ENCODE measurements around the gene ERBB2. TPM values are rescaled to one million over a fixed set of nuclear protein-coding genes. Genes with fewer than 3 reads are reported as not detected.
A peak's percentile ranks its signal among the peaks of the same experiment; 100 is the strongest.

ERBB2 gene
- total and polyA plus RNA-seq, 2 of the 13 experiments (the other 11 are each of a cell fraction or from before 2014, with no cell fraction given), result 57.7 to 64.1 TPM

DNA sequence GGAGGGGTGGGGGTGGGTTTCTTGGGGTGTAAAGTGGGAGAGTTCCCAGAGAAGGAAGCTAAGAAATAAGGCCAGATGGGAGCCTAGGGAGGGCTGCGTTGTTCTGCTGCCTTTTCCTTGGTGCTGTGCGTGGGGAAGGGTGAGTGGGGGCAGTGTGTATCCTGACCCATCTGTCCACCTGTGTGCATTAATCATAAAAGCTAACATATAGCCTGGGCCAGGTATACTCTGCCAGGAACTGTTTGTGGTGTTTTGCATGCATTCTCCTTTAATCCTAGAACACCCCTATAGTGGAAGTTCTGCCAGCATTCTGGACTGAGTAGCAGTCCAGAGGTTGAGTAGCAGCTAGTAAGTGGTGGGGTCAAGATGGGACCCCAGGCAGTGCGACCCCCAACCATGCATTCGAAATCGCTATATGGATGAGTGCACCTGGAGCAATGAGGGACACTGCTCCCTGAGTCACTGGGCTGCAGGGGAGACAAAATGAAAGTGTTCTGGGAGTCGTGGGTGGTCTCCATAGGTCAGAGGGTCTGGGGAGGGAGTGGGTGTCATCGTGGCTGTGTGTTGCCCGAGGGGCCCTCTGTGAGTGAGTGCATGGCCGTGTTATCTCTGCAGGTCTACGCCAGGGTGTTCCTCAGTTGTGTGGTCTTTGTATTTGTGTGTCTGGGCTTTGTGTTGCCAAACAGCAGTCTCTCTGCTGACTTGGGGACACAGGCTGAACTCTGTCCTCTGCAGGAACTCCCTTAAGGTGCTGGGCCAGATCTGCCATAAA is 1.3 kb downstream of the ERBB2 start (continued):
- TF ChIP-seq, protein P1, sequence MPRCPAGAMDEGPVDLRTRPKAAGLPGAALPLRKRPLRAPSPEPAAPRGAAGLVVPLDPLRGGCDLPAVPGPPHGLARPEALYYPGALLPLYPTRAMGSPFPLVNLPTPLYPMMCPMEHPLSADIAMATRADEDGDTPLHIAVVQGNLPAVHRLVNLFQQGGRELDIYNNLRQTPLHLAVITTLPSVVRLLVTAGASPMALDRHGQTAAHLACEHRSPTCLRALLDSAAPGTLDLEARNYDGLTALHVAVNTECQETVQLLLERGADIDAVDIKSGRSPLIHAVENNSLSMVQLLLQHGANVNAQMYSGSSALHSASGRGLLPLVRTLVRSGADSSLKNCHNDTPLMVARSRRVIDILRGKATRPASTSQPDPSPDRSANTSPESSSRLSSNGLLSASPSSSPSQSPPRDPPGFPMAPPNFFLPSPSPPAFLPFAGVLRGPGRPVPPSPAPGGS (CRISPR knock-in tag; IDR thresholded peaks at IDR 0.05), result no peak
- TF ChIP-seq ZNF235 (CRISPR knock-in tag; IDR thresholded peaks at IDR 0.05; ENCODE audit: borderline replicate concordance) (0 out of 2 replicates have a peak, but pooled peaks have one; percentile 47), ZNF430 (CRISPR knock-in tag; IDR thresholded peaks at IDR 0.05) (0 out of 2 replicates have a peak, but pooled peaks have one; percentile 39), ZNF274 (CRISPR knock-in tag; IDR thresholded peaks at IDR 0.05) (peak; percentile 25; the same call in 1 of the 2 replicates), FOXA1 (IDR thresholded peaks at IDR 0.05) (no peak), FOXA1 (CRISPR knock-in tag; IDR thresholded peaks at IDR 0.05) (0 out of 2 replicates have a peak, but pooled peaks have one; percentile 21), GABPB1 (CRISPR knock-in tag; IDR thresholded peaks at IDR 0.05) (0 out of 2 replicates have a peak, but pooled peaks have one; percentile 14), GATAD1 (CRISPR knock-in tag; IDR thresholded peaks at IDR 0.05) (0 out of 2 replicates have a peak, but pooled peaks have one; percentile 15), NCOA1 (CRISPR knock-in tag; IDR thresholded peaks at IDR 0.05) (no peak), ZNF766 (CRISPR knock-in tag; IDR thresholded peaks at IDR 0.05; ENCODE audit: borderline replicate concordance) (no peak), ZBTB20 (CRISPR knock-in tag; IDR thresholded peaks at IDR 0.05; ENCODE audit: borderline replicate concordance, low read depth) (0 out of 2 replicates have a peak, but pooled peaks have one; percentile 34), ZBTB7A (CRISPR knock-in tag; IDR thresholded peaks at IDR 0.05) (peak; percentile 50; the same call in 1 of the 2 replicates), GATA4 (IDR thresholded peaks at IDR 0.05; ENCODE audit: borderline replicate concordance, low read depth) (no peak), ZNF776 (CRISPR knock-in tag; IDR thresholded peaks at IDR 0.05) (0 out of 2 replicates have a peak, but pooled peaks have one; percentile 36), ZNF724P (CRISPR knock-in tag; IDR thresholded peaks at IDR 0.05; ENCODE audit: borderline replicate concordance) (no peak), ZBTB38 (CRISPR knock-in tag; IDR thresholded peaks at IDR 0.05) (peak; percentile 43; the same call in 1 of the 2 replicates)
- TF ChIP-seq, protein P2, sequence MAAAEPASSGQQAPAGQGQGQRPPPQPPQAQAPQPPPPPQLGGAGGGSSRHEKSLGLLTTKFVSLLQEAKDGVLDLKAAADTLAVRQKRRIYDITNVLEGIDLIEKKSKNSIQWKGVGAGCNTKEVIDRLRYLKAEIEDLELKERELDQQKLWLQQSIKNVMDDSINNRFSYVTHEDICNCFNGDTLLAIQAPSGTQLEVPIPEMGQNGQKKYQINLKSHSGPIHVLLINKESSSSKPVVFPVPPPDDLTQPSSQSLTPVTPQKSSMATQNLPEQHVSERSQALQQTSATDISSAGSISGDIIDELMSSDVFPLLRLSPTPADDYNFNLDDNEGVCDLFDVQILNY (CRISPR knock-in tag; conservative IDR thresholded peaks at IDR 0.05), result no peak
- TF ChIP-seq, protein P3, sequence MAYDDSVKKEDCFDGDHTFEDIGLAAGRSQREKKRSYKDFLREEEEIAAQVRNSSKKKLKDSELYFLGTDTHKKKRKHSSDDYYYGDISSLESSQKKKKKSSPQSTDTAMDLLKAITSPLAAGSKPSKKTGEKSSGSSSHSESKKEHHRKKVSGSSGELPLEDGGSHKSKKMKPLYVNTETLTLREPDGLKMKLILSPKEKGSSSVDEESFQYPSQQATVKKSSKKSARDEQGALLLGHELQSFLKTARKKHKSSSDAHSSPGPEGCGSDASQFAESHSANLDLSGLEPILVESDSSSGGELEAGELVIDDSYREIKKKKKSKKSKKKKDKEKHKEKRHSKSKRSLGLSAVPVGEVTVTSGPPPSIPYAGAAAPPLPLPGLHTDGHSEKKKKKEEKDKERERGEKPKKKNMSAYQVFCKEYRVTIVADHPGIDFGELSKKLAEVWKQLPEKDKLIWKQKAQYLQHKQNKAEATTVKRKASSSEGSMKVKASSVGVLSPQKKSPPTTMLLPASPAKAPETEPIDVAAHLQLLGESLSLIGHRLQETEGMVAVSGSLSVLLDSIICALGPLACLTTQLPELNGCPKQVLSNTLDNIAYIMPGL (CRISPR knock-in tag; IDR thresholded peaks at IDR 0.05; ENCODE audit: borderline replicate concordance in 1 of 2, low read depth in 1 of 2), result 0 out of 4 replicates have a peak, but pooled peaks of 1 of the 2 experiments have one; percentile 3
- TF ChIP-seq, protein P4, sequence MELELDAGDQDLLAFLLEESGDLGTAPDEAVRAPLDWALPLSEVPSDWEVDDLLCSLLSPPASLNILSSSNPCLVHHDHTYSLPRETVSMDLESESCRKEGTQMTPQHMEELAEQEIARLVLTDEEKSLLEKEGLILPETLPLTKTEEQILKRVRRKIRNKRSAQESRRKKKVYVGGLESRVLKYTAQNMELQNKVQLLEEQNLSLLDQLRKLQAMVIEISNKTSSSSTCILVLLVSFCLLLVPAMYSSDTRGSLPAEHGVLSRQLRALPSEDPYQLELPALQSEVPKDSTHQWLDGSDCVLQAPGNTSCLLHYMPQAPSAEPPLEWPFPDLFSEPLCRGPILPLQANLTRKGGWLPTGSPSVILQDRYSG (CRISPR knock-in tag; IDR thresholded peaks at IDR 0.05), result no peak
- TF ChIP-seq, protein P5, sequence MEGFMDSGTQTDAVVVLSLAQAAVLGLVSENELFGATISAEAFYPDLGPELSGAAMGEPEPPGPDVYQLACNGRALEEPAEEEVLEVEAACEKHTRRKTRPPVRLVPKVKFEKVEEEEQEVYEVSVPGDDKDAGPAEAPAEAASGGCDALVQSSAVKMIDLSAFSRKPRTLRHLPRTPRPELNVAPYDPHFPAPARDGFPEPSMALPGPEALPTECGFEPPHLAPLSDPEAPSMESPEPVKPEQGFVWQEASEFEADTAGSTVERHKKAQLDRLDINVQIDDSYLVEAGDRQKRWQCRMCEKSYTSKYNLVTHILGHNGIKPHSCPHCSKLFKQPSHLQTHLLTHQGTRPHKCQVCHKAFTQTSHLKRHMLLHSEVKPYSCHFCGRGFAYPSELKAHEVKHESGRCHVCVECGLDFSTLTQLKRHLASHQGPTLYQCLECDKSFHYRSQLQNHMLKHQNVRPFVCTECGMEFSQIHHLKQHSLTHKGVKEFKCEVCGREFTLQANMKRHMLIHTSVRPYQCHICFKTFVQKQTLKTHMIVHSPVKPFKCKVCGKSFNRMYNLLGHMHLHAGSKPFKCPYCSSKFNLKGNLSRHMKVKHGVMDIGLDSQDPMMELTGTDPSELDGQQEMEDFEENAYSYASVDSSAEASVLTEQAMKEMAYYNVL (CRISPR knock-in tag; IDR thresholded peaks at IDR 0.05; ENCODE audit: borderline replicate concordance), result no peak
